HepG2 (cell line): Measurements from ENCODE around the gene MIA3. TPM values are rescaled to one million over a fixed set of nuclear protein-coding genes. Genes with fewer than 3 reads are reported as not detected.

Experiments used
- ELK4 ChIP-seq: sonication (generic); formaldehyde crosslinking; IDR thresholded peaks from 2 replicates; pipeline ENCODE4 v1.9.0; 2021; ENCODE audit warnings: missing genetic modification reagents, borderline replicate concordance
- HMGA1 ChIP-seq: sonication (generic); formaldehyde crosslinking; conservative IDR thresholded peaks from 2 replicates; pipeline ENCODE4 v1.4.0; 2020; ENCODE audit warnings: missing genetic modification reagents
- NFIC ChIP-seq: IDR thresholded peaks from 2 replicates; pipeline ENCODE4 v1.6.1; 2012; ENCODE audit warnings: mild to moderate bottlenecking, low read length, inconsistent platforms
- RERE ChIP-seq: IDR thresholded peaks from 2 replicates; pipeline ENCODE4 v1.6.1; 2016; ENCODE audit warnings: low read depth, missing genetic modification reagents, missing compliant biosample characterization
- SNAPC2 ChIP-seq: sonication (generic); formaldehyde crosslinking; IDR thresholded peaks from 2 replicates; pipeline ENCODE4 v1.8.1; 2022; ENCODE audit warnings: mild to moderate bottlenecking, missing genetic modification reagents
- TOPORS ChIP-seq: sonication (generic); formaldehyde crosslinking; IDR thresholded peaks from 2 replicates; pipeline ENCODE4 v1.8.0; 2023; ENCODE audit warnings: mild to moderate bottlenecking, missing genetic modification reagents
- ZBTB49 ChIP-seq: sonication (generic); formaldehyde crosslinking; IDR thresholded peaks from 2 replicates; pipeline ENCODE4 v1.4.0; 2020; ENCODE audit warnings: missing genetic modification reagents, borderline replicate concordance
- ZNF281 ChIP-seq: sonication (generic); formaldehyde crosslinking; IDR thresholded peaks from 2 replicates; pipeline ENCODE4 v1.4.0; 2020; ENCODE audit warnings: missing genetic modification reagents, borderline replicate concordance
- ZNF547 ChIP-seq: sonication (generic); formaldehyde crosslinking; IDR thresholded peaks from 2 replicates; pipeline ENCODE4 v1.5.1; 2020; ENCODE audit warnings: mild to moderate bottlenecking, missing genetic modification reagents
- ZNF563 ChIP-seq: sonication (generic); formaldehyde crosslinking; IDR thresholded peaks from 2 replicates; pipeline ENCODE4 v1.8.0; 2022; ENCODE audit warnings: mild to moderate bottlenecking, moderate library complexity, missing genetic modification reagents
- polyA plus RNA-seq, 8 experiments: library from polyadenylated mRNA; depleted of rRNA in 3 of 8; stranded (reverse) in 7 of 8; unstranded in 1 of 8; fragments of >200 nt; fragmentation: Illumina TruSeq in 4 of 8; extraction: Trizol in 4 of 8; gene quantifications; 2 replicates each; pipeline versions ENCODE4 v1.2.1 to v1.2.3, GENCODE V29; 2011 to 2016; ENCODE audit warnings: low read depth in 4 of 8, missing spikeins in 1 of 8, mixed read lengths in 1 of 8; ENCODE audit not compliant: insufficient read depth in 1 of 8
- total RNA-seq, 5 experiments: library from RNA; depleted of rRNA; stranded (reverse); fragments of >200 nt; fragmentation: Illumina TruSeq; extraction: Trizol; gene quantifications; 2 replicates each; pipeline ENCODE4 v1.2.3, GENCODE V29; 2016; ENCODE audit warnings: low read depth in 1 of 5

MIA3 gene
- total and polyA plus RNA-seq, 2 of the 13 experiments (the other 11 are each of a cell fraction or from before 2014, with no cell fraction given), result 45.6 to 48.7 TPM

GRCh38 chr1:222713091-222713961 is 95.4 kb downstream of the MIA3 start (continued):
- TF ChIP-seq RERE (CRISPR knock-in tag) (no peak), ZNF281 (CRISPR knock-in tag) (no peak), ZNF547 (CRISPR knock-in tag) (no peak), NFIC (0 out of 2 replicates have a peak, but pooled peaks have one; percentile 4), ZNF563 (CRISPR knock-in tag) (no peak), SNAPC2 (no peak), ZBTB49 (CRISPR knock-in tag) (no peak), TOPORS (CRISPR knock-in tag) (no peak), HMGA1 (CRISPR knock-in tag) (no peak), ELK4 (CRISPR knock-in tag) (no peak)
